ENCODE results near the gene ATRIP.

Gene ATRIP

GRCh38 chr3:48428088-48428571 is 18.4 kb upstream of the ATRIP start:
- no peak overlapping the region for H3K9ac ChIP-seq (ENCODE audit: low read length)
- TF ChIP-seq EZH2 (IDR thresholded peaks at IDR 0.05; ENCODE audit: borderline replicate concordance, low read length), result no peak
- no peak for TF ChIP-seq CTCF (IDR thresholded peaks at IDR 0.05; ENCODE audit: low read length)
- H3K4me1 ChIP-seq (ENCODE audit: insufficient read depth, low read length, severe bottlenecking), result peaks cover 11% of the 10 kb centered on the region
- H3K4me2 ChIP-seq (ENCODE audit: low read length), result no peak overlapping the region
- peaks cover 26% of the 10 kb centered on the region for H3K36me3 ChIP-seq (ENCODE audit: insufficient read depth, low read length)
- H3F3A ChIP-seq (ENCODE audit: insufficient read depth, low read length), result no peaks in the 10 kb centered on the region
- H4K20me1 ChIP-seq (ENCODE audit: insufficient read depth, low read length), result no peaks in the 10 kb centered on the region
- H3K9me2 ChIP-seq (ENCODE audit: low read depth, low read length), result no peaks in the 10 kb centered on the region
- no peak overlapping the region for H2AFZ ChIP-seq (ENCODE audit: low read length)
- no peak overlapping the region for H3K27ac ChIP-seq (ENCODE audit: low read depth, low read length, poor library complexity, severe bottlenecking)
- no peaks in the 10 kb centered on the region for H3K27me3 ChIP-seq (ENCODE audit: insufficient read depth, low read length)
- H3K9me3 ChIP-seq (ENCODE audit: low read length), result no peaks in the 10 kb centered on the region
- no peaks in the 10 kb centered on the region for H3K79me2 ChIP-seq (ENCODE audit: insufficient read depth, low read length)
- no peak overlapping the region for H3K4me3 ChIP-seq (ENCODE audit: low read depth, low read length, poor library complexity, severe bottlenecking)

- Histone ChIP-seq H3F3A (ENCODE audit: insufficient read depth, low read length) (no peaks in the 10 kb centered on the region), H3K9me3 (ENCODE audit: low read length) (no peaks in the 10 kb centered on the region), H3K4me3 (ENCODE audit: low read depth, low read length, poor library complexity, severe bottlenecking) (peak overlapping the region; percentile 64), H3K4me2 (ENCODE audit: low read length) (peak overlapping the region; percentile 75), H2AFZ (ENCODE audit: low read length) (no peak overlapping the region), H3K36me3 (ENCODE audit: insufficient read depth, low read length) (peaks cover 32% of the 10 kb centered on the region), H3K9ac (ENCODE audit: low read length) (peak overlapping the region; percentile 38; the same call in 1 of the 2 replicates), H3K4me1 (ENCODE audit: insufficient read depth, low read length, severe bottlenecking) (peaks cover 11% of the 10 kb centered on the region), H3K9me2 (ENCODE audit: low read depth, low read length) (no peaks in the 10 kb centered on the region), H4K20me1 (ENCODE audit: insufficient read depth, low read length) (no peaks in the 10 kb centered on the region), H3K79me2 (ENCODE audit: insufficient read depth, low read length) (no peaks in the 10 kb centered on the region), H3K27me3 (ENCODE audit: insufficient read depth, low read length) (no peaks in the 10 kb centered on the region), H3K27ac (ENCODE audit: low read depth, low read length, poor library complexity, severe bottlenecking) (no peak overlapping the region)
- no peak for TF ChIP-seq CTCF (IDR thresholded peaks at IDR 0.05; ENCODE audit: low read length)
- no peak for TF ChIP-seq EZH2 (IDR thresholded peaks at IDR 0.05; ENCODE audit: borderline replicate concordance, low read length)
Measured at GRCh38 chr3:48428572-48429316, 17.8 kb upstream of the ATRIP start.

- H4K20me1 ChIP-seq (ENCODE audit: insufficient read depth, low read length), result no peaks in the 10 kb centered on the region
- H2AFZ ChIP-seq (ENCODE audit: low read length), result no peak overlapping the region
- peaks cover 11% of the 10 kb centered on the region for H3K4me1 ChIP-seq (ENCODE audit: insufficient read depth, low read length, severe bottlenecking)
- H3K36me3 ChIP-seq (ENCODE audit: insufficient read depth, low read length), result peaks cover 39% of the 10 kb centered on the region
- H3K27me3 ChIP-seq (ENCODE audit: insufficient read depth, low read length), result no peaks in the 10 kb centered on the region
- H3K4me2 ChIP-seq (ENCODE audit: low read length), result peak overlapping the region; percentile 75
- H3K27ac ChIP-seq (ENCODE audit: low read depth, low read length, poor library complexity, severe bottlenecking), result no peak overlapping the region
- no peaks in the 10 kb centered on the region for H3K79me2 ChIP-seq (ENCODE audit: insufficient read depth, low read length)
- no peak for TF ChIP-seq EZH2 (IDR thresholded peaks at IDR 0.05; ENCODE audit: borderline replicate concordance, low read length)
- no peak for TF ChIP-seq CTCF (IDR thresholded peaks at IDR 0.05; ENCODE audit: low read length)
- peak overlapping the region; percentile 38; the same call in 1 of the 2 replicates for H3K9ac ChIP-seq (ENCODE audit: low read length)
- peak overlapping the region; percentile 64 for H3K4me3 ChIP-seq (ENCODE audit: low read depth, low read length, poor library complexity, severe bottlenecking)
- no peaks in the 10 kb centered on the region for H3F3A ChIP-seq (ENCODE audit: insufficient read depth, low read length)
- H3K9me3 ChIP-seq (ENCODE audit: low read length), result no peaks in the 10 kb centered on the region
- H3K9me2 ChIP-seq (ENCODE audit: low read depth, low read length), result no peaks in the 10 kb centered on the region
Measured at GRCh38 chr3:48429317-48429959, 17.1 kb upstream of the ATRIP start.

Data from OCI-LY1 (cell line).